Bronchial epithelial cell (primary cell): ENCODE data around the gene AVL9. TPM values are rescaled to one million over a fixed set of nuclear protein-coding genes. Genes with fewer than 3 reads are reported as not detected.

Experiments
- DNase-seq: peaks from one replicate; pipeline ENCODE4 v3.0.0-alpha.2; 2010; ENCODE audit warnings: low read depth
- FAIRE-seq: peaks from 2 replicates; lab custom pipeline; 2011; peaks lifted over from hg19 to GRCh38; lab: Jason Lieb, UNC
- H3K27me3 ChIP-seq: 2 replicates; pipeline ENCODE4 v1.5.1; 2011; ENCODE audit warnings: low read length; ENCODE audit not compliant: control insufficient read depth, insufficient read depth
- H3K36me3 ChIP-seq: 2 replicates; pipeline ENCODE4 v1.5.1; 2011; ENCODE audit warnings: low read length; ENCODE audit not compliant: control insufficient read depth, insufficient read depth
- H3K4me3 ChIP-seq: 2 replicates; pipeline ENCODE4 v1.5.1; 2011; ENCODE audit warnings: mild to moderate bottlenecking, low read depth, low read length, control low read depth
- CTCF ChIP-seq: IDR thresholded peaks from 2 replicates; pipeline ENCODE4 v1.5.1; 2011; ENCODE audit warnings: mild to moderate bottlenecking, moderate library complexity, low read length, control low read depth, inconsistent platforms; ENCODE audit not compliant: insufficient read depth, severe bottlenecking
- total RNA-seq: library from RNA; depleted of rRNA; stranded (reverse); fragments of >200 nt; gene quantifications from 2 replicates; pipeline ENCODE4 v1.2.1, GENCODE V29; 2014

Gene AVL9
- total RNA-seq, 1 donor from 2014 or later, result 34.0 TPM

- FAIRE-seq (no peak), DNase-seq (no peak)
- no peak overlapping the region for H3K4me3 ChIP-seq
- no peaks in the 10 kb centered on the region for H3K36me3 ChIP-seq
- no peak for TF ChIP-seq CTCF
- no peaks in the 10 kb centered on the region for H3K27me3 ChIP-seq
These were observed 38.2 kb downstream of the AVL9 start for GRCh38 chr7:32533276-32534029.

DNA sequence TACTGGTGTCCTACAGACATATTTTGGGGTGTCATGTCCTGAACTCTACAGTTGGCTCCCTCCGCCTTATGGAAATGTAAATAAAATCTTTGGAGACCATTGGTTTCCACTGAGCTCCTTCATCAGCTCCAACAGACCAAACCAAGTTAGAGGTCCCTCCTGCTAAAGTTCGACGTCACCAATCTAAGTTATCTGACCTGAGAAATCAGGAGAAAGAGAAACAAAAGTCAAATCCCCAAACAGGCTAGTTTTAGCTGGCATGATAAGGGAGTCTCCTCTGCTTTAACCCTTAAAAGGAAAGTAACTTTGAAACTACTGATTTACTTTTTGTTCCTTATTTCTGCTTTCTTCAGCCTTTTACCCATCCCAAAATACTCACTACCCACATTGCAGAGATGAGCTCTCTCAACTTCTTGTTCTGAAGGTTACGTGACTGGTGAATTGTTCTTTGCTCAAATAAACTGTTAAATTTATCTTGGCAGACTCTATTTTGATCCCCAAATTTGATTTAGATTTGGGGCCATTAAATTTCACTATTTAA is 39.9 kb downstream of the AVL9 start:
- no peak for DNase-seq
- no peak for FAIRE-seq
- Histone ChIP-seq H3K4me3 (no peak overlapping the region), H3K27me3 (no peaks in the 10 kb centered on the region), H3K36me3 (no peaks in the 10 kb centered on the region)
- TF ChIP-seq CTCF, result no peak

DNA sequence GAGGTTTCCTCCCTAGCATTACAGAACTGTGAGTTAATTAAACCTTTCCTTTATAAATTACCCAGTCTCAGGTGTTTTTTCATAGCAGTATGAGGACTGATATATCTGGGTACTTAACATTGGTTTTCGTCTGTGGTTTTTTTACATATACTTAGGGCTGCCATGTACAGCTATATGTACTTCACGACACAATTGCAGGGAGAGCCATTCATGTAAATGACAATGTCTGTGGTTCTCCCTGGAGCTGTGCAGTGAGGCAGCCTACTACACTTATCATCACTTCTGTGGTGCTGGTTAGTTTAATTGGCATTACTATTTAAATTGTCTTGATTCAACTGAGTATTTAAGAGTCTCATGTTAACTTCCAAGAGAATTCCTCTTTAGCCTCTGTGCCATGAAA is 40.7 kb downstream of the AVL9 start:
- Histone ChIP-seq H3K27me3 (no peaks in the 10 kb centered on the region), H3K36me3 (no peaks in the 10 kb centered on the region), H3K4me3 (no peak overlapping the region)
- DNase-seq (no peak), FAIRE-seq (no peak)
- no peak for TF ChIP-seq CTCF

DNA sequence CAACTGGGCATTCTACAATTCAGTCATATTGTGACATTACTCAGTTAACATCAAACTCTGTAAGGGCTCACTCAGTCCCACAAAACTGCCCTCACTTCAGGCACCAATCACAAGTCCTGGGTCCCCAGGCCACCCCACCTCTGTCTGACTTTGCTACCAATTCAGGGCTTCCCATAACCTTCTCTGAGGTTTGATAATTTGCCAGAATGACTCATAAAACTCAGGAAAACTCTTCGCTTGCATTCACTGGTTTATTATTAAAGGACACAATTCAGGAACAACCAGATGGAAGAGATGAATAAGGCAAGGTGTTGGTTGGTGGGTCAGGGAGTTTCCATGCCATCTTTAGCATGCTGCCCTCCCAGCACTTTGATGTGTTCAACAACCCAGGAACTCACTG is 41.3 kb downstream of the AVL9 start:
- no peak for FAIRE-seq
- peak; percentile 80 for DNase-seq

DNA sequence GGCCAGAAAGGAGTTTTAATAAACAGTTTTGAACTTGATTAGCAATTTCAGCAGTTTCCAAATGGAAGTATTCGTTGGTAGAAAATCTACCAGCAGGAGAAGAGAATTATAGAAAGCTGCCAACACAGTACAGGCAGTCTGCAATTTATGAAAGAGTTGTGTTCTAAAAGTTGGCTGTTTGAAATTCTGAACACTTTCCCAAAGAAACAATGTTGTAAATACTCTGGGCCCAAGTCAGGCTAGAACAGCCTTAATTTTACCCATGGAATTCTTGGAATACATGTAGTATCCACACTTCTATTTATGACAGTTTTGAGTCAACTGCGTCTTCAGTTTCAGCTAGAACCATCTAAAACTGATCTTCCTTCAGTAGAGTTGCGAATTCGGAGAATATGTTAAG is 42.5 kb downstream of the AVL9 start:
- no peaks in the 10 kb centered on the region for H3K36me3 ChIP-seq
- DNase-seq, result no peak
- TF ChIP-seq CTCF, result no peak
- no peak overlapping the region for H3K4me3 ChIP-seq
- no peaks in the 10 kb centered on the region for H3K27me3 ChIP-seq
- no peak for FAIRE-seq

More for the DNA sequence above, 41.3 kb downstream of the AVL9 start:
- Histone ChIP-seq H3K27me3 (no peaks in the 10 kb centered on the region), H3K4me3 (no peak overlapping the region), H3K36me3 (no peaks in the 10 kb centered on the region)
- no peak for TF ChIP-seq CTCF
